ENCODE data around the gene CAMTA1.

Gene CAMTA1

DNA sequence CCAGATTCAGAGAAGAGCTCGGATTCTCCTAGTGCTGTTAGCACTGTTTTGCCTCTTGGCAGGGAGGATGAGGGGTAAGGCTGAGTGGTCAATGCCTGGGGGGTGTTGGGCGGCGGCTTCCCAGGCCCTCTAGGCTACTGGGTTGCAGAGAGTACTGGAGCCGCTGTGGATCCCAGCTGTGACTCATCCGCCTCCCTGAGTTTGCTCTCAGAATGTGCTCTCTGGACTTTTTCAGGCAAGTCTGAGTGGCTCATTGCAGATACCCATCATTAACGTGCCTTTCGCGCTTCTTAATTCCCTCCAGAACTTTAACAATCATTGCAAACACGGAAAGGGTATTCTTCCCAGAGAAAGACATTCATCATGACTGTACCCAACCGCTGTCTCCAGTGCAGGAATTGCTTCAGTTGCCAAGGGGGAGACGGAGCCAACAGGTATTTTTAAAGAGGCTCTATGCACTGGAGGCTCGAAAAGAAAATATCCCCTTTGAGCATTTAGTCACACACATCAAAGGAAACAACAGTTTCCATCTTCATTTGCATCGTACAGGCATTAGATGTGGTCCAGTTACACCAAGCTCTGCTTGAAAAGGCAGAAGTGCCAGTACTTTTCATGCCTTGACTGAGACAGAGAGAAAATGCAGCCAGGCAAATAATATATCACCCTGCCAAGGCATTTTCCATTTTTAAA, 14.4 kb upstream of the CAMTA1 start:
- no peak overlapping the region for H3K27ac ChIP-seq (ENCODE audit: low read length)
- H3K9me3 ChIP-seq (replicated peaks; ENCODE audit: insufficient read depth, low read length): no peaks in the 10 kb centered on the region
- H3K4me2 ChIP-seq (ENCODE audit: low read depth, low read length): no peak overlapping the region
- H3K9me2 ChIP-seq (replicated peaks; ENCODE audit: insufficient read depth, low read length): no peaks in the 10 kb centered on the region
- H2AFZ ChIP-seq (ENCODE audit: low read length): no peak overlapping the region
- peaks cover 55% of the 10 kb centered on the region for H3K27me3 ChIP-seq (replicated peaks; ENCODE audit: insufficient read depth, low read length)
- no peaks in the 10 kb centered on the region for H3K4me1 ChIP-seq (ENCODE audit: low read length)
- no peaks in the 10 kb centered on the region for H3K36me3 ChIP-seq (replicated peaks; ENCODE audit: insufficient read depth, low read length)
- H3K79me2 ChIP-seq (ENCODE audit: low read length): no peaks in the 10 kb centered on the region
- no peak overlapping the region for H3K9ac ChIP-seq (ENCODE audit: low read length)
- H3F3A ChIP-seq (ENCODE audit: insufficient read depth, low read length): no peaks in the 10 kb centered on the region
- no peak for DNase-seq
- H4K20me1 ChIP-seq (ENCODE audit: insufficient read depth, low read length): no peaks in the 10 kb centered on the region
- TF ChIP-seq EZH2 (optimal IDR thresholded peaks at IDR 0.05; ENCODE audit: low read depth, low read length) (no peak), EZH2phosphoT487 (IDR thresholded peaks at IDR 0.05; ENCODE audit: low read length) (no peak)
- TF ChIP-seq, protein P1, sequence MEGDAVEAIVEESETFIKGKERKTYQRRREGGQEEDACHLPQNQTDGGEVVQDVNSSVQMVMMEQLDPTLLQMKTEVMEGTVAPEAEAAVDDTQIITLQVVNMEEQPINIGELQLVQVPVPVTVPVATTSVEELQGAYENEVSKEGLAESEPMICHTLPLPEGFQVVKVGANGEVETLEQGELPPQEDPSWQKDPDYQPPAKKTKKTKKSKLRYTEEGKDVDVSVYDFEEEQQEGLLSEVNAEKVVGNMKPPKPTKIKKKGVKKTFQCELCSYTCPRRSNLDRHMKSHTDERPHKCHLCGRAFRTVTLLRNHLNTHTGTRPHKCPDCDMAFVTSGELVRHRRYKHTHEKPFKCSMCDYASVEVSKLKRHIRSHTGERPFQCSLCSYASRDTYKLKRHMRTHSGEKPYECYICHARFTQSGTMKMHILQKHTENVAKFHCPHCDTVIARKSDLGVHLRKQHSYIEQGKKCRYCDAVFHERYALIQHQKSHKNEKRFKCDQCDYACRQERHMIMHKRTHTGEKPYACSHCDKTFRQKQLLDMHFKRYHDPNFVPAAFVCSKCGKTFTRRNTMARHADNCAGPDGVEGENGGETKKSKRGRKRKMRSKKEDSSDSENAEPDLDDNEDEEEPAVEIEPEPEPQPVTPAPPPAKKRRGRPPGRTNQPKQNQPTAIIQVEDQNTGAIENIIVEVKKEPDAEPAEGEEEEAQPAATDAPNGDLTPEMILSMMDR (IDR thresholded peaks at IDR 0.05; ENCODE audit: low read length): no peak
- no peak overlapping the region for H3K4me3 ChIP-seq (ENCODE audit: low read length)

GRCh38 chr1:6771441-6771769, 13.8 kb upstream of the CAMTA1 start:
- Histone ChIP-seq H3F3A (ENCODE audit: insufficient read depth, low read length) (no peaks in the 10 kb centered on the region), H3K27ac (ENCODE audit: low read length) (no peak overlapping the region), H3K4me2 (ENCODE audit: low read depth, low read length) (no peak overlapping the region), H3K9ac (ENCODE audit: low read length) (no peak overlapping the region), H3K36me3 (replicated peaks; ENCODE audit: insufficient read depth, low read length) (no peaks in the 10 kb centered on the region), H3K79me2 (ENCODE audit: low read length) (no peaks in the 10 kb centered on the region), H3K27me3 (replicated peaks; ENCODE audit: insufficient read depth, low read length) (peaks cover 51% of the 10 kb centered on the region), H3K9me3 (replicated peaks; ENCODE audit: insufficient read depth, low read length) (no peaks in the 10 kb centered on the region), H3K4me1 (ENCODE audit: low read length) (no peaks in the 10 kb centered on the region), H2AFZ (ENCODE audit: low read length) (no peak overlapping the region), H3K4me3 (ENCODE audit: low read length) (no peak overlapping the region), H3K9me2 (replicated peaks; ENCODE audit: insufficient read depth, low read length) (no peaks in the 10 kb centered on the region), H4K20me1 (ENCODE audit: insufficient read depth, low read length) (no peaks in the 10 kb centered on the region)
- DNase-seq: no peak
- TF ChIP-seq EZH2 (optimal IDR thresholded peaks at IDR 0.05; ENCODE audit: low read depth, low read length) (no peak), EZH2phosphoT487 (IDR thresholded peaks at IDR 0.05; ENCODE audit: low read length) (no peak)
- TF ChIP-seq, protein P1 (IDR thresholded peaks at IDR 0.05; ENCODE audit: low read length): no peak

DNA sequence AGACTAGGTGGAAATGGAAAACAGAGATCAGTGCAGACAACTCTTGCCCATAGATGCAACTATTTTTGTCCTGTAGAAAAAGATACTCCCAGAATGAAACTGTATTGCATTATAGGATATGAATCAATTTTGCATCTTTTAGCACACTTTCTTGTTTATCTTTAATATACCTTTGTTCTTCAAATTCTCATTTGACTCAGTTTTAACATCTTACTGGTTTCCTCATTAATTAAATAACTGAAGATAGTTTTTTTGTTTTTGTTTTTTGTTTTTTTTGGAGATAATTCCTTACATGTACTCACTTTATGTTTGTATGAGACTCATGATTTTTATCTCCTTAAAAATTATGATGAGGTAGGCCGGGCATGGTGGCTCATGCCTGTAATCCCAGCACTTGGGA, 10.9 kb upstream of the CAMTA1 start:
- no peaks in the 10 kb centered on the region for H3K36me3 ChIP-seq (replicated peaks; ENCODE audit: insufficient read depth, low read length)
- no peaks in the 10 kb centered on the region for H4K20me1 ChIP-seq (ENCODE audit: insufficient read depth, low read length)
- no peak overlapping the region for H3K27ac ChIP-seq (ENCODE audit: low read length)
- H3K9me3 ChIP-seq (replicated peaks; ENCODE audit: insufficient read depth, low read length): no peaks in the 10 kb centered on the region
- H3K9me2 ChIP-seq (replicated peaks; ENCODE audit: insufficient read depth, low read length): no peaks in the 10 kb centered on the region
- H3K27me3 ChIP-seq (replicated peaks; ENCODE audit: insufficient read depth, low read length): peaks cover 47% of the 10 kb centered on the region
- H3K9ac ChIP-seq (ENCODE audit: low read length): no peak overlapping the region
- H3K4me3 ChIP-seq (ENCODE audit: low read length): no peak overlapping the region
- H3K4me2 ChIP-seq (ENCODE audit: low read depth, low read length): no peak overlapping the region
- no peak for DNase-seq
- H3F3A ChIP-seq (ENCODE audit: insufficient read depth, low read length): no peaks in the 10 kb centered on the region
- H3K4me1 ChIP-seq (ENCODE audit: low read length): peaks cover 3% of the 10 kb centered on the region; the same call in 1 of the 2 replicates
- no peak for TF ChIP-seq EZH2phosphoT487 (IDR thresholded peaks at IDR 0.05; ENCODE audit: low read length)
- TF ChIP-seq, protein P1 (IDR thresholded peaks at IDR 0.05; ENCODE audit: low read length): no peak
- TF ChIP-seq EZH2 (optimal IDR thresholded peaks at IDR 0.05; ENCODE audit: low read depth, low read length): no peak
- no peak overlapping the region for H2AFZ ChIP-seq (ENCODE audit: low read length)
- no peaks in the 10 kb centered on the region for H3K79me2 ChIP-seq (ENCODE audit: low read length)
